GM19372 (cell line): ENCODE data around the gene TMTC3.

ENCODE experiments used
- ATAC-seq: cut with Tn5 transposase; IDR thresholded peaks from one replicate; pipeline ENCODE4 v1.9.1; 2021; ENCODE audit warnings: mild to moderate bottlenecking, low read depth, moderate library complexity; ENCODE audit not compliant: unreplicated experiment

The TMTC3 gene

DNA sequence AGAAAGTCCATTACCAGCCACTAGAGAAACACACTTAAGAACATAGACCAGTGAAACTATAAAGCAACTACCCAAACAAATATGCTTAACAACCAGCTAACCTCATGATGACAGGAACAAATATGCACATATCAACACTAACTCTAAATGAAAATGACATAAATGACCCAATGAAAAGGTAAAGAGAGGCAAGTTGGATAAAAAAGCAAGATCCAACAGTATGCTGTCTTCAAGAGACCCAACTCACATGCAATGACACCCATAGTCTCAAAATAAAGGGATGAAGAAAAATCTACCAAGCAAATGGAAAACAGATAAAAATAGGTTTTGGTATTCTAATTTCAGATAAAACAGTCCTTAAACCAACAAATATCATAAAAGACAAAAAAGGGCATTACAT is 77.8 kb downstream of the TMTC3 start:
- ATAC-seq, result no peak

DNA sequence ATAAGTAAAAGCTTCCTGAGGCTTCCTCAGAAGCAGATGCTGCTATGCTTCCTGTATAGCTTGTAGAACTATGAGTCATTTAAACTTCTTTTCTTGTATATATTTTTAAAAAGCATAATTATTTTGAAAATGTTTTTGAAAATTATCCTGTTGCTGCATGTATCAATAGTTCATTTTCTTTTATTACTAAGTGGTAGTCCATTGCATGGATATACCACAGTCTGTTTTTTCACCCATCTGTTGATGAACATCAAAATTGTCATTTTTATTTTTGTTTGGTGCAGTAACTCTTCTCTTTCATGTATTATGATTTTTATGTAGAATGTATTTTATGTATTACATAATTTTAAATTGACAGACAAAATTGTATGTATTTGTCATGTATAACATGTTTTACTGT is 81.4 kb downstream of the TMTC3 start:
- ATAC-seq, result no peak

DNA sequence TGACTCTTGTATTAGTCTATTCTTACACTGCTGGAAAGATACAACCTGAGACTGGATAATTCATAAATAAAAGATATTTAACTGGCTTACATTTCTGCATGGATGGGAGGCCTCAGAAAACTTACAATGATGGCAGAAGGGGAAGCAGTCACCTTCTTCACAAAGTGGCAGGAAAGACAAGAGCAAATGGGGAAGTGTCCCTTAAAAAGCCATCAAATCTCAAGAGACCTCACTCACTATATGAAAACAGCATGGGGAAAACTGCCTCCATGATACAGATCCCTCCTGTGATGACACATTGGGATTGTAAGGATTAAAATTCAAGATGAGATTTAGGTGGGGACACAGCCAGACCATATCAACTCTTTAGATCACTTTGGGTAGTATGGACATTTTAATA is 83.7 kb downstream of the TMTC3 start:
- no peak for ATAC-seq

DNA sequence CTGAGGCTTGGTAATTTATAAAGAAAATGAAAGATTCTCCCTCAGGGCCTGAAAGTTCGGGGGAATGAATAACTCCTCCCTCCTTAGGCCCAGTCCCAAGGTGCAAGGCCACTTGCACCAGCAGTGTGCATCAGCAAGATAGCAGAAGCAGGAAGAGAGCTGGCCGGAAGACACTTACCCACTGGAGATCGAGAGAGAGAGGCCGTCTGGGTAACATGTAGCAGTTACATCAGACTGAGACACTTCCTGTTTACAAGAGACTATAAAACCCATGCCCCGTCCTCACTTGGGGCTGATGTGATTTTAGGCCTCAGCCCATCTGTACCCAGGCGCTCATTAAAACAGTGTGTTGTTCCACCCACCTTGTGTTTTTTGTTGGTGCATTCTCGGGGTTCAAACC is 85.2 kb downstream of the TMTC3 start:
- ATAC-seq, result no peak

- ATAC-seq, result no peak
These were observed 85.8 kb downstream of the TMTC3 start for GRCh38 chr12:88227871-88228270.

GRCh38 chr12:88228720-88229119 is 86.6 kb downstream of the TMTC3 start:
- no peak for ATAC-seq

DNA sequence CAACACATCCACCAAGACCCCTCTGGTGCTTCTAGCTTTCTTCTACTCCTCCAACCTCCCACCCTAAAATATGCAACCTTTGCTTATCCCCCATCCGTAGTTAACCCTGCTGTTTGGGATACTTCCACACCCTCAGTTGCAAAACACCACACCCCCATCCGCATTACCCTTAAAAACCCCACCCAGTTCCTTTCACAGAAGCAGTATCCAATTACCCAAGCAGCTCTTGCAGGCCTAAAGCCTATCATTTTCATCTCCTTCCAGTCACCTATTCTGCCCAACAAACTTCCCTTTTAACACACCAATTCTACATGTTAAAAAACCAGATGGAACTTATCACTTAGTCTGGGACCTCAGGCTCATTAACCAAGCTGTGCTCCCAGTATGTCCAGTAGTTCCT is 88.2 kb downstream of the TMTC3 start:
- no peak for ATAC-seq

GRCh38 chr12:88235183-88235833 is 93.2 kb downstream of the TMTC3 start:
- ATAC-seq, result no peak

GRCh38 chr12:88237954-88238353 is 95.8 kb downstream of the TMTC3 start:
- no peak for ATAC-seq

DNA sequence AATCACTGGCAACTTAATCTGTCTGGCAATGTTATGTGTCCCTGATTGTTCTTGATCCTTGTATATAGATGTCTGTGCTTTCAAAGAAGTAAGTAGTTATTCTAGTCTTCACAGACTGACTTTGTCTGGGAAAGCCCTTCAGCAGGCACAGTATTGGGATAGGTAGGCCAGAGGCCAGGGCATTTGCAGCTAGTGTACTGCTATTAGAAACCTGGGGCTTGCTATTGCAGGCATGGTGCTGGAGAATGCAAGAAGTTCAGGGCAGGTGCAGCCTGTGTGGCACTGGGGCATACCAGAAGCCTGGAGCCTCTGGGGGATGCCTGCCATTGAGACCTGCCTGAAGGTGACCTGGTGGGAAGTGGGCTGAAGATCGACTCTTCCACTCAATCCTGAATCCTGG is 96.3 kb downstream of the TMTC3 start:
- no peak for ATAC-seq

DNA sequence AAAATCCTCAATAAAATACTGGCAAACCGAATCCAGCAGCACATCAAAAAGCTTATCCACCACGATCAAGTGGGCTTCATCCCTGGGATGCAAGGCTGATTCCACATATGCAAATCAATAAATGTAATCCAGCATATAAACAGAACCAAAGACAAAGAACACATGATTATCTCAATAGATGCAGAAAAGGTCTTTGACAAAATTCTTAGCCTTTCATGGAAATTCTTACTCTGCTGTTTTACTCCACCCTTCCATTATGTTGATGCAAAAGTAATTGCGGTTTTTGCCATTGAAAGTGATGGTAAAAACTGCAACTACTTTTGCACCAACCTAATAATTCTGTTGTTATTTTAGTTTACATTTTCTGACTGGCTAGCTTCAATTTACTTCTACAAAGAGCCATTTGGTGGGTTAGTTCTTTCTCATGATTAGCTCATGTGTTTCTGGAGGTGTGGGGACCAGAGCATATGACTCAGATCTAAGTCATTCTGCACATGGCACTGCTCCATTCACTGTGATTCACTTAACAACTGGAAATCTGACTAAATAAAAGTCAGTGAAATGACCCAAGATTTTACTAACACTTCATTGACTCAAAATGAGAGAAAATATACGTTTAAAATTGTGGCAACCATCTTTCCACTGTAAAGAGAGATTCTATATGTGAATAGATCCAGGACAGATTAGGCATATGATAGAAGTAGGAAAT is 99.9 kb downstream of the TMTC3 start:
- no peak for ATAC-seq

DNA sequence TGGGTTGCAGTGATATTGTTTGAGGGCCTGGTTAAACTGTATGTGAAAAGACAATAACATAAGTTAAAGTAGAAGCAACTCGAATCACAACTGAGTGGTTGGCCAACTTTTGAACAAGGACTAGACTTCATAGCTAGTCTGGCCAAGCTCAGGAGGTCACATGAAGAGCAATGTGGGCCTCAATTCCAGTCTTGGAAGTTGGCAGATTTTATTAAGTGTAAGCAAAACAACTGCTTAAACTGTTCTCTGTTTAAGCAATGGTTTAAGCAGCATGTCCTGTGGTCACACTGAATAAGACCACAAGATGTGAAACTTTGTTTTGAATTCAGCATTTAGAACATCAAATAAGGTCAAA is 100.4 kb downstream of the TMTC3 start:
- no peak for ATAC-seq

- ATAC-seq, result no peak
These were observed 100.8 kb downstream of the TMTC3 start for GRCh38 chr12:88242939-88243338.

GRCh38 chr12:88243982-88244381 is 101.9 kb downstream of the TMTC3 start:
- no peak for ATAC-seq

- ATAC-seq, result no peak
These were observed 103.8 kb downstream of the TMTC3 start for GRCh38 chr12:88245905-88246304.

GRCh38 chr12:88247241-88247643 is 105.1 kb downstream of the TMTC3 start:
- ATAC-seq, result no peak

DNA sequence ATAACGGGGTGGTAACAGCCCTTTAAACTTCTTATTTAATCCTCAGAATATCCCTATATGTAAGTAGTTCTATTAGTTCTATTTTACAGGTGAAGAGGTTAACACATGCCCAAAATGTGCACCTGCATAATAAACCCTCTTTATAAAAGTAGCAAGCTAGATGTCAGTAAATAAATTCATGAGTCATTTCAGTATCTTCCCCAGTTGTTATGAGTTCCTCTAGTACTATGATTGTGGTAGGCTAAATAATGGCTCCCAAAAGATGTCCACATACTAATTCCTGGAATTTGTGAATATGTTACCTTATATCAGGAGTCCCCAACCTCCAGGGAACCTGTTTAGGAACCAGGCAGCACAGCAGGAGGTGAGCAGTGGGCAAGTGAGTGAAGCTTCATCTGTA is 106.5 kb downstream of the TMTC3 start:
- no peak for ATAC-seq
